ENCODE results near the gene ATP13A3.
"Not testable (repeated sequence)": the region's sequence is repeated elsewhere in the genome, so short reads cannot be mapped to it uniquely, and the experiment has no call there.

Gene ATP13A3

GRCh38 chr3:194497799-194498575 is 11.2 kb upstream of the ATP13A3 start:
- DNase-seq: no peak

GRCh38 chr3:194496217-194496919 is 9.6 kb upstream of the ATP13A3 start:
- no peak for DNase-seq

GRCh38 chr3:194494951-194495374 is 8.2 kb upstream of the ATP13A3 start:
- no peak for DNase-seq

- DNase-seq: not testable (repeated sequence)
Observed at GRCh38 chr3:194493995-194494927, 7.5 kb upstream of the ATP13A3 start.

- no peak for DNase-seq
Observed at GRCh38 chr3:194492001-194492400, 5.2 kb upstream of the ATP13A3 start.

- DNase-seq: no peak
Observed at GRCh38 chr3:194489736-194490612, 3.2 kb upstream of the ATP13A3 start.

- no peak for DNase-seq
Observed at GRCh38 chr3:194488055-194488742, 1.4 kb upstream of the ATP13A3 start.

- no peak for DNase-seq
Observed at GRCh38 chr3:194487289-194488054, 670 bp upstream of the ATP13A3 start.

- peak; percentile 32 for DNase-seq
Observed at GRCh38 chr3:194485881-194486539, 792 bp downstream of the ATP13A3 start.

GRCh38 chr3:194485468-194485880 is 1.3 kb downstream of the ATP13A3 start:
- DNase-seq: no peak

GRCh38 chr3:194484614-194485013 is 2.2 kb downstream of the ATP13A3 start:
- no peak for DNase-seq

GRCh38 chr3:194483850-194484249 is 3.0 kb downstream of the ATP13A3 start:
- no peak for DNase-seq

GRCh38 chr3:194482830-194483229 is 4.0 kb downstream of the ATP13A3 start:
- not testable (repeated sequence) for DNase-seq

GRCh38 chr3:194482196-194482593 is 4.6 kb downstream of the ATP13A3 start:
- DNase-seq: no peak

- no peak for DNase-seq
Observed at GRCh38 chr3:194481525-194482195, 5.1 kb downstream of the ATP13A3 start.

GRCh38 chr3:194481103-194481502 is 5.7 kb downstream of the ATP13A3 start:
- no peak for DNase-seq

- no peak for DNase-seq
Observed at GRCh38 chr3:194476784-194477183, 10.0 kb downstream of the ATP13A3 start.

GRCh38 chr3:194475978-194476377 is 10.8 kb downstream of the ATP13A3 start:
- no peak for DNase-seq

- DNase-seq: no peak
Observed at GRCh38 chr3:194475138-194475932, 11.5 kb downstream of the ATP13A3 start.

Measured in CD4-positive, alpha-beta T cell treated with Interleukin-4 for 4 hours (primary cell).